PC-3 (cell line): ENCODE data around the gene CSTPP1.

ENCODE experiments used
- EZH2 ChIP-seq: fragments of 300-600 bp; sonication (generic); IDR thresholded peaks from one replicate; pipeline ENCODE4 v1.6.1; 2017; ENCODE audit warnings: antibody characterized with exemption, mild to moderate bottlenecking, low read length; ENCODE audit not compliant: unreplicated experiment
- TF ChIP-seq, protein P1 (sequence below): fragments of 300-600 bp; sonication (generic); conservative IDR thresholded peaks from 2 replicates; pipeline ENCODE4 v1.5.1; 2017; ENCODE audit warnings: antibody characterized with exemption, low read depth, mild to moderate bottlenecking, low read length

GRCh38 chr11:47181271-47181670, 244.7 kb downstream of the CSTPP1 start:
- TF ChIP-seq, protein P1, sequence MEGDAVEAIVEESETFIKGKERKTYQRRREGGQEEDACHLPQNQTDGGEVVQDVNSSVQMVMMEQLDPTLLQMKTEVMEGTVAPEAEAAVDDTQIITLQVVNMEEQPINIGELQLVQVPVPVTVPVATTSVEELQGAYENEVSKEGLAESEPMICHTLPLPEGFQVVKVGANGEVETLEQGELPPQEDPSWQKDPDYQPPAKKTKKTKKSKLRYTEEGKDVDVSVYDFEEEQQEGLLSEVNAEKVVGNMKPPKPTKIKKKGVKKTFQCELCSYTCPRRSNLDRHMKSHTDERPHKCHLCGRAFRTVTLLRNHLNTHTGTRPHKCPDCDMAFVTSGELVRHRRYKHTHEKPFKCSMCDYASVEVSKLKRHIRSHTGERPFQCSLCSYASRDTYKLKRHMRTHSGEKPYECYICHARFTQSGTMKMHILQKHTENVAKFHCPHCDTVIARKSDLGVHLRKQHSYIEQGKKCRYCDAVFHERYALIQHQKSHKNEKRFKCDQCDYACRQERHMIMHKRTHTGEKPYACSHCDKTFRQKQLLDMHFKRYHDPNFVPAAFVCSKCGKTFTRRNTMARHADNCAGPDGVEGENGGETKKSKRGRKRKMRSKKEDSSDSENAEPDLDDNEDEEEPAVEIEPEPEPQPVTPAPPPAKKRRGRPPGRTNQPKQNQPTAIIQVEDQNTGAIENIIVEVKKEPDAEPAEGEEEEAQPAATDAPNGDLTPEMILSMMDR = no peak
- TF ChIP-seq EZH2 = no peak
